Left hindlimb (tissue), 1 donor: ENCODE measurements around the gene SMARCC1.
"Not testable (repeated sequence)": the region's sequence is repeated elsewhere in the genome, so short reads cannot be mapped to it uniquely, and the experiment has no call there.

Source experiments
- DNase-seq: peaks from one replicate; pipeline ENCODE4 v3.0.0-alpha.2; 2018

The SMARCC1 gene

DNA sequence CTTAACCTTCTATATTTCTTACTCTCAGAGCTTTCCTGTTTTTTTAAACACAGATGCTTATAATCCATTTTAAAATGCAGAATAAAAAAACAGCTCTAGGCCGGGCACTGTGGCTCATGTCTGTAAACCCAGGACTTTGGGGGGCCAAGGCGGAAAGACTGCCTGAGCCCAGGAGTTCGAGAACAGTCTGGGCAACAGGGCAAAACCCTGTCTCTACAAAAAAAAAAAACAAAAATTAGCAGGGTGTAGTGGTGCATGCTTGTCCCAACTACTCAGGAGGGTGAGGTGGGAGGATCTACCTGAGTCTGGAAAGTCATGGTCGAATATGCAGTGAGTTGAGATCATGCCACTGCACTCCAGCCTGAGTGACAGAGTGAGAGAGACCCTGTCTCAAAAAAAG lies 15.5 kb downstream of the SMARCC1 start:
- no peak for DNase-seq

DNA sequence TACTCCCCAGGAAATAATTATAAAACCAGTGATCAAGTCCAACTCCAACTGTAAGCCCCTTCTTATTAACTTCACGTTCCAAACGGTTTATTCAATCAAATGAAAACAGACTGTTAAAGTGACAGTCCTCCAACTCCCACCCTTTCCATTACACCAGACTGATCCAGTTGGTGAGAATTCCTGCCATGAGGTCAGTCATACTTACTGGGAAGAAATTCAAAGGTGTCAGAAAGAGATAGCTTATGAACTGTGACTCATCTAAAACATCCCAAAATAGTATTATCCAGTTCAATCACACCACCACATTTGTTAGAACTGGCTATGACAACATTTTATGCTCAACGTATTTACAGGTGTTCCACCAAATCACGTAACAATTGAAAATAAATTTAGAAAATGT lies 19.5 kb downstream of the SMARCC1 start:
- DNase-seq = no peak

DNA sequence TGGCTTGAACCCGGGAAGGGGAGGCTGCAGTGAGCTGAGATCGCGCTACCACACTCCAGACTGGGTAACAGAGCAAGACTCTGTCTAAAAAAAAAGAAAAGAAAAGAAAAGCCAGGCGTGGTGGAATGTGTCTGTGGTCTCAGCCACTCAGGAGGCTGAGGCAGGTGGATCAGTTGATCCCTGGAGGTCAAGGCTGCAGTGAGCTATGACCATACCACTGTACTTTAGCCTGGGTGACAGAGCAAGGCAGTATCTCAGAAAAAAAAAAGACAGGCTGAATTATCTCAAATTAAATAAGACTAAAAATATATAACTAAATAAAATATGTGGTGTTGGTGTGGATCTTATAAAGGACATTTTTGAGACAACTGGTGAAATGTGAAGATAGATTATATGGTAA lies 20.6 kb downstream of the SMARCC1 start:
- DNase-seq = no peak

DNA sequence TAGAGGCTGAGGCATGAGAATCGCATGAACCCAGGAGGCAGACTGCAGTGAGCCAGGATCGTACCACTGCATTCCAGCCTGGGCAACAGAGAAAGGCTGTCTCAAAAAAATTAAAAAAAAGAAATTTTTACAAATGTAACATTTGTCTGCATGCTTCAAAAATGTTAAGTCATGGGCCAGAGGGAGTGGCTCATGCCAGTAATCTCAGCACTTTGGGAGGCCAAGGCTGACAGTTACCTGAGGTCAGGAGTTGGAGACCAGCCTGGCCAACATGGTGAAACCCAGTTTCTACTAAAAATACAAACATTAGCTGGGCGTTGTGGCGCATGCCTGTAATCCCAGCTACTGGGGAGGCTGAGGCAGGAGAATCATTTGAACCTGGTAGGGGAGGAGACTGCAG lies 21.5 kb downstream of the SMARCC1 start:
- not testable (repeated sequence) for DNase-seq

DNA sequence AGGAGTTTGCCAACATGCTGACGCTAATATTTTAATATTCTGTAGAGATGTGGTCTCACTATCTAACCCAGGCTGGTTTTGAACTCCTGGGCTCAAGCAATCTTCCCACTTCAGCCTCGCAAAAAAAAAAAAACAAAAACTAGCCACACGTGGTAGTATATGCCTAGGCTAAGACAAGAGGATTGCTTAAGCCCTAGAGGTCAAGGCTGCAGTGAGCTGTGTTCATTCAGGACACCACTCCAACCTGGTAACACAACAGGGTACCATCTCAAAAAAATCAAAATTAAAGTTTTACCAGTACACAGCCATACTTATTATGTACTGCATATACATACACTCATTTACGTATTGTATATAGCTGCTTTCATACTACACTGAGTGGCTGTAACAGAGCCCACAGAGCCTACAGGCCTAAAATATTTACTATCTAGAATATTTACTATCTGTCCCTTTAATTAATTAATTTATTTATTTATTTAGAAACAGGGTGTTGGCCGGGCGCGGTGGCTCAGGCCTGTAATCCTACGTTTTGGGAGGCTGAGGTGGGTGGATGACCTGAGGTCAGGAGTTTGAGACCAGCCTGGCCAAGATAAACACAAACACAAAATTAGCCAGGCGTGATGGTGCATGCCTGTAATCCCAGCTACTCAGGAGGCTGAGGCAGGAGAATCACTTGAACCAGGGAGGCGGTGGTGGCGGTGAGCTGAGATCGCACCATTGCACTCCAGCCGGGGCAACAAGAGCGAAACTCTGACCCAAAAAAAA lies 23.2 kb downstream of the SMARCC1 start:
- no peak for DNase-seq

DNA sequence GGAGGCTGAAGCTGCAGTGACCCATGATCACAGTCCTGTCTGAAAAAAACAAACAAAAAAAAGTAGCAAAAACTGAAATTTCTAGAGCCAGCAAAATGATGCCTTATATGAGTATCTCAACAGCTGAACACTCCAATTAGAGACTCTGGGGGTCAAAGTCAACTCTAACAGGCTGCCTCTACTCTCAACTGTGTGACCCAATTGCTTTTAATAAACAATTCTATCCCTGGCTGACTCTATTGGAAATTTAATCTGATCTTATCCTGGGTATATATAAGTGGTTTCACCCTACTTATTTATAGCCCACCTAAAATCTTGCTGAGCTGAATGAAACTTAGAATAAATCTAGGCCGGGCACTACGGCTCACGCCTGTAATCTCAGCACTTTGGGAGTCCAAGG lies 29.0 kb downstream of the SMARCC1 start:
- no peak for DNase-seq

DNA sequence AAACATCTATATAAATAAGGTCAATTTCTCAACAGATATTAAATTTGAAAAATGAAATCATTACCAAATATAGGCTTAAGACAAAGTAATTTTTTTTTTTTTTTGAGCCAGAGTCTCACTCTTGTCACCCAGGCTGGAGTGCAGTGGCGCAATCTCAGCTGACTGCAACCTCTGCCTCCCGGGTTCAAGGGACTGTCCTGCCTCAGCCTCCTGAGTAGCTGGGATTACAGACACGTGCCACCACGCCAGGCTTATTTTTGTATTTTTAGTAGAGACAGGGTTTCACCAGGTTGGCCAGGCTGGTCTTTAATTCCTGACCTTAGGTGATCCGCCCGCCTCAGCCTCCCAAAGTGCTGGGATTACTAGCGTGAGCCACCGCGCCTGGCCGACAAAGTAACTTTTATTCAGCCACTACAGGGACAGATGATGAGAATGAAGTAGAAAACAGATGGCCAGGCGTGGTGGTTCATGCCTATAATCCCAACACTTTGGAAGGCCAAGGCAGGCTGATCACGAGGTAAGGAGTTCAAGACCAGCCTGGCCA lies 30.8 kb downstream of the SMARCC1 start:
- not testable (repeated sequence) for DNase-seq

DNA sequence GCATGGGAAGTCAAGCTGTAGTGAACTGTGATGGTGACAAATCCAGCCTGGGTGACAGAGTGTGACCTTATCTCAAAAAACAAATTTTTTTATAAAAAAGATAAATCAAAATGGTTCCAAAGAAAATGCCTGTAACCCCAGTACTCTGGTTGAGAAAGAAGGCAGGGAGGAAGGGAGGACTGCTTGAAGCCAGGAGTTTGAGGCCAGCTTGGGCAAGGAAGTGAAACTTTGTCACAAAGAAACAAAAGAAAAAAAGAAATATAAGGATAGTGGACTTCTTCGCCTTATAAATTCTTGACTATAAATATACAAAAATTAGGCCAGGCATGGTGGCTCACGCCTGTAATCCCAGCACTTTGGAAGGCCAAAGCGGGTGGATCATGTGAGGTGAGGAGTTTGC lies 34.1 kb downstream of the SMARCC1 start:
- DNase-seq = no peak

DNA sequence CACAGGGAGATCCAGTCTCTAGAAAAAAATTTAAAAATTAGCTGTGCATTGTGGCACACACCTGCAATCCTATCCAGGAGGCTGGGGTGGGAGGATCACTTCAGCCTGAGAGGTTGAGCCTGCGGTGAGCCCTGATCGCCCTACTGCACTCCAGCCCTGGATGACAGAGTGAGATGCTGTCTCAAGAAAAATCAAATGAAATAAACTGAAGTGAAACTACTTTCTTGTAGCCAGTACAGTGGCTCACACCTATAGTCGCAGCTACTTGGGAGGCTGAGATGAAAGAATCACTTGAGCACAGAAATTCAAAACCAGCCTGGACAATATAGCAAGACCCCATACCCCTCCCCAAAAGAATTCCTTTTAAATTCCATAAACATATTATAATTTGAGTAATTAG lies 35.4 kb downstream of the SMARCC1 start:
- no peak for DNase-seq

DNA sequence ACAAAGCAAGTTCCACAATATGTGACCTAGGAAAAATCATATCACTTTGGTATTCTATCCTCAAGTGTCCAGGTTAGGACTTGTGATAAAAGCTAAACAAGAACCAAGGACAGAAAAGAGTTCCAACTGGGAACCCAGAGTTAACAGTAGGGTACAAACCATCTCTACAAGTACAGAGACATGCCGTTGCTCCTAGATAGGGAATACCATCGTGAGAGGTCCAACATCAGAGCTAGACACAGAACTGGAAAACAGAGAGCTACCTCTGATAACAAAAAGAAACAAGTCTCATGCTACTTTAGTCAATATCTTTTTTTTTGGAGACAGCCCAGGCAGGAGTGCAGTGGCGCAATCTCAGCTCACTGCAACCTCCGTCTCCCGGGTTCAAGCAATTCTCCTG lies 37.8 kb downstream of the SMARCC1 start:
- no peak for DNase-seq

DNA sequence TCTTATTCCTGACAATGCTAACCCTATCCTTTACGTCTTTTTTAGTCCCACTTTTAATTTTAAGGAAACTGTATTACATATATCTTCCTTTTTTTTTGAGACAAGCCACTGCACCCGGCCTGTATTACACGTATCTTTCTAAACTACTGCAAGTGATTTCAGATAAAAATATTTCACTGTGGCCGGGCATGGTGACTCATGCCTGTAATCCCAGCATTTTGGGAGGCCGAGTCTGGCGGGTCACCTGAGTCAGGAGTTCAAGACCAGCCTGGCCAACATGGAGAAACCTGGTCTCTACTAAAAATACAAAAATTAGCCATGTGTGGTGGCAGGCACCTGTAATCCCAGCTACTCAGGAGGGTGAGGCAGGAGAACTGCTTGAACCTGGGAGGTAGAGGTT lies 38.3 kb downstream of the SMARCC1 start:
- DNase-seq = not testable (repeated sequence)

DNA sequence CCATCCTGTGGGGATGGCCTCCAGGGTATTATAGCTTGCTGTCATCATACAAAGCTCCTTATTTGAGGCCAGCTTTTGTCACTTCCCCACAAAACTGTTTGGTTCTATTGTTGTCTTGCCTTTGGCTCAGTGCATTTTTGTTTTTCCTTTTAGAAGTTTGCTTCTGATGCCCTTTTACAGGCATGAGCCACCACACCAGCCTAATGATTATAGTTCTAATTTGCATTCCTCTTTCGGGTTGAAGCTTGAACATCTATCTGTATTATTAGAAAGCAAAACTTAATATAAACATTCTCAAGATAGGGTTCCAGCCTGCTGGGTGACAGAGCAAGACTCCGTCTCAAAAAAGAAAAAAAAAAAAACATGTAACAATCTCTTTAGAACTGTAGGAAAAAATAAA lies 39.8 kb downstream of the SMARCC1 start:
- DNase-seq = no peak

DNA sequence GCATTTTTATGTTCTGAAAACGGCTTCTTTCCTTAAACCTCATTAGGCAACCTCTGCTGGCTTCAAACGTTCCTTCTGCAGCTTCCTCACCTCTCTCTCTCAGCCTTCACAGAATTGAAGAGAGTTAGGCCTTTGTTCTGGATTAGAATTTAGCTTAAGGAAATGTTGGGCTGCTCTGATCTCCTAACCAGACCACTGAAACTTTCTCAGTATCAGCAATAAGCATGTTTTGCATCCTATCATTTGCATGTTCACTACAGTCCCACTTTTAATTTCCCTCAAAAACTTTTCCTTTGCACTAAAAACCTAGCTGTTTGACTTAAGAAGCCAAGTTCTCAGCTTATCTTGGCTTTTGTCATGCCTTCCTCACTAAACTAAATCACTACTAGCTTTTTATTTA lies 49.5 kb downstream of the SMARCC1 start:
- DNase-seq = no peak

DNA sequence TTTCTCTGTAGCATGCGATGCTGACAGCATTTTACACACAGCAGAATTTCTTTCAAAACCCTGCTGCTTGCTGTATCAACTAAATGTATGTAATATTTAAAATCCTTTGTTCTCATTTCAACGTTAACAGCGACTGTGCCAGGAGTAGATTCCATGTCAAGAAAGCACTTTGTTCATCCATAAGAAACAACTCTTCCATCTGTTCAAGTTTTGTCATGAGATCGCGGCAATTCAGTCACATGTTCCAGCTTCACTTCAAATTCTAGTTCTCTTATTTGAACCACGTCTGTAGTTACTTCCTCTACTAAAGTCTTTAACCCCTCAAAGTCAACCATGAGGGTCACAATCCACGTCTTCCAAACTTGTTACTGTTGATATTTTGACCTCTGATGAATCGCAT lies 50.6 kb downstream of the SMARCC1 start:
- no peak for DNase-seq

DNA sequence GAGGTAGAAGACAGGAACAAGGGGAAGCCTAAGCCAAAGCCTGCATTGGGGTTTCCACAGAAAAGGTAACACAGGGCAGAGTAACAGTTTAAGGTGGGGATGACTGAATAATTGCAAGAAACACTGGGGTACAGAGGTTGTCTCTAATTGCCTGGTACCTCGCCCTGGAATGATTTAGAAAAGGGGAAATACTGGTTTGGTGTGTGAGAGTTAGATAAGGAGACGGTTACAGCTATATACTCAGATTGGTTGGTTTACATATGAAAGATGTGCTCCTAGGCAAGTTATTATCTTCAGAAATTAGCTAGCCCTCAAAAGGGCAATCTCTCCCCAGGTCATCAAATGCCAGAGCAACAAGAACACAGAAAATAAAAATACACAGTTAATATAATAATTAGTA lies 58.8 kb downstream of the SMARCC1 start:
- no peak for DNase-seq

DNA sequence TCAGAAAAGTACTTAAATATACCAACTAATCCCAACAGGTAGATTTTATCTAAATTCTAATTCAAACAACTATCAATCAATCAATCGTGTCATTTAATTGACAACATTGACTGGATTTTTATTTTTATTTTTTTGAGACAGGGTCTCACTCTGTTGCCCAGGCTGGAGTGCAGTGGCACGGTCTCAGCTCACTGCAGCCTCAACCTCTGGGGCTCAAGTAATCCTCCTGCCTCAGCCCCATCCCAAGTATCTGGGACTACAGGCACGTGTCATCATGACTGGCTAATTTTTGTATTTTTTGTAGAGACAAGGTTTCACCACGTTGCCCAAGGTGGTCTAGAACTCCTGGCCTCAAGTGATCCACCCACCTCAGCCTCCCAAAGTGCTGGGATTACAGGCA lies 64.2 kb downstream of the SMARCC1 start:
- not testable (repeated sequence) for DNase-seq

DNA sequence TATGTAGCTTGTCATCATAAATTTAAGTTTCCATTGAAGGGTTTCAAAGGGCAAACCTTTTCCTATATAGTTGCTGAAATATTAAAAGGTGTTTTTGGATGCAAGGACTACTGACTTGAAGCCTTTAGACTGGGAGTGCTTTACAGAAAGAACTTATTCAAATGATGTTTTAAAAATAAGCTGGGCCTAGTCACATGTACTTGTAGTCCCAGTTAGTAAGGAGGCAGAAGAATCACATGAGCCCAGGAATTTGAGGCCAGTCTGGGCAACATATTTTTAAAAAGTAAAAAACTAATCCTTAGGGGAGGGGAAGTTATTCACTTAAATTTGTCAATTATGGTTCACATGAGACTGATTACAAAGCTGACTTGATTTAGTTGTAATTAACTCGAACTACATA lies 65.0 kb downstream of the SMARCC1 start:
- DNase-seq = no peak

DNA sequence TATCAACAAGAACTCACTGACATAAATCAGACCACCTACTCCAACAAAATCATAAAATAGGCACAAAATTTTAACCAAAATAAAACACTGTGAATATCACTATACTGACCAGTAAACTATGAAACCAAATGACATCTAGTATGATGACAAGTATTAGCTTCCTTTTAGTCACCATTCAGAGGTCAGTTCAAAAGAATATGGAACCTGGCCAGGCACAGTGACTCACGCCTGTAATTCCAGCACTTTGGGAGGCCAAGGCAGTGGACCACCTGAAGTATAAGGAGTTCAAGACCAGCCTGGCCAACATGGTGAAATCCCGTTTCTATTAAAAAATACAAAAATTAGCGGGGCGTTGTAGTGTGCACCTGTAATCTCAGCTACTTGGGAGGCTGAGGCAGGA lies 65.8 kb downstream of the SMARCC1 start:
- DNase-seq = no peak

DNA sequence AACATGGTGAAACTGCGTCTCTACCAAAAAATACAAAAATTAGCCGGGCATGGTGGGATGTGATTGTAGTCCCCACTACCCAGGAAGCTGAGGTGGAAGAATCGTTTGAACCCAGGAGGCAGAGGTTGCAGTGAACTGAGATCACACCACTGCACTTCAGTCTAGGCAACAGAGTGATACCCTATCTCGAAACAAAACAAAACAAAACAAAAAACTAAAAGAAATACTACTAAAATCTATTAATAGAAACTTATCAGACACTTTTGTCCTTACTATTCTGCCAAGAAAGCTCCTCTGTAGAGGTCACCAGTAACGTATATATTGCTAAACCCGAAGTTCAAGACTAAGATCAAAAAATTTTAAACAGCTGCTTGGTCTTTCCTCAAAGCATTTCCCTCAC lies 67.1 kb downstream of the SMARCC1 start:
- DNase-seq = no peak

DNA sequence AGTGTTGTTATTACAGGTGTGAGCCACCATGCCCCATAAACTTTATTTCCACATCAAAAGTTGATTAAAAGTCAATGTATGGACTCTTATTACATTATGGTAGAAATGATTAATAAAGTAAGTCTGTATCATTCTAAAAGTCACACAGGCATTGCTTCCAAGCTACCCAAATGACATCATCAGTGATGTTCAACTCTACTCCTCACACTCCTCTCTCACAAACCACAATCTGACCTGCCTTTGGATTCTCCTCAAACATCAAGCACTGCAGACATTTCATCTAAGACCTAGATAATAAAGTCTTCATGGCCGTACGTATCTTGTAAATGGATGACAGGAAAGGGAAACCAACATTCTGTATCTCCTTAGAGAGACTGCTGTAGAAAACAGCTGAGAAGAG lies 68.0 kb downstream of the SMARCC1 start:
- DNase-seq = no peak

DNA sequence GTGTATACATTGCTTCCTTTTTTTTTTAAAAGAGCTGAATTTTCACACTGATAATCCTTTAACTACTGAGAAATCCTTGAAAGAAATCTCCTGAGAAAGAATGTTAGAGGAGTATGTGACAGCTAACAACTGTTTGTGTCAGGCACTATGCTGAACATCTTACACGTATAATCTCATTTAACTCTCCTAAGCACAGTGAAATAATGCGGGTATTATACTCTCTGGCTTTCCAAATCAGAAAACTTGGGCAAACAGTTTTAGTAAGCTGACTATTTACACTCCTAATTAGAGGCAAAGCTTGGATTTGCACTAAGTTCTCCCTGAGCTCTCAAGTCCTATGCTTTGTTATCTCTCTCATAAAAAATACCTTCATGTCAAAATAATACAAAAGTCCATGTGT lies 69.3 kb downstream of the SMARCC1 start:
- no peak for DNase-seq

DNA sequence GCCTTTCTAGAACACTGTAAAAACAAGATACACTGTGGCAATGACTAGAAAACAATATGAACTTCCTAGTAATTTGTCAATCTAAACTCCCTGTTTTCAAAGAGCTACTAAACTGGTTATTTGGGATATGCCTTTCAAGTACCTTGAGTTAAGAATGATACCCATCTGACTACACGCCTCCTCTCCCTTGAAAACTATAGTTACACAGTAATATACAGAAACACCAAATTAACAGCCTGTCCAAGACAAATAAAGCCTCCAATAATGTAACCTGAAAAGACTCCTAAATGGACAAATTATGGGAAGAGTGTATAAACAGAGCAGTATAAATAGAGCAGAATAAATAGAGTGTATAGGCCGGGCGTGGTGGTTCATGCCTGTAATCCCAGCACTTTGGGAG lies 70.1 kb downstream of the SMARCC1 start:
- no peak for DNase-seq

DNA sequence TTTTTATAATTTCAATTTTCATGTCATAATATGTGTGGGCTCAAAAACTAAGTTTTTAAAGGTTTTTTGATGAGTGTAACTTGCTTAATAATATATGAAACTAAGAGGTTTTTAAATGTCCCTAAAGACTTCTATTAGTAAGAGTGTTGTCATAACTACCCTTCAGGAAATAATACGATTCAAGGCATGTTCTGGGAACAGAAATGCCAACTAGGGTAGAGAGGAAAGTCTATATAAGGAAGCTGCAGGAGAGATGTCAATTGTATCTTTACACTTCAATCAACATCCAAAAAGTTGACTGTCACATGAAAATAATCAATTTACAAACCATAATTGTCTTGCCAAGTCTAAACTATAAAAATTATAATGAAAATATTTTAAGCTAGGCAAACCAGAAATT lies 76.3 kb downstream of the SMARCC1 start:
- DNase-seq = no peak

DNA sequence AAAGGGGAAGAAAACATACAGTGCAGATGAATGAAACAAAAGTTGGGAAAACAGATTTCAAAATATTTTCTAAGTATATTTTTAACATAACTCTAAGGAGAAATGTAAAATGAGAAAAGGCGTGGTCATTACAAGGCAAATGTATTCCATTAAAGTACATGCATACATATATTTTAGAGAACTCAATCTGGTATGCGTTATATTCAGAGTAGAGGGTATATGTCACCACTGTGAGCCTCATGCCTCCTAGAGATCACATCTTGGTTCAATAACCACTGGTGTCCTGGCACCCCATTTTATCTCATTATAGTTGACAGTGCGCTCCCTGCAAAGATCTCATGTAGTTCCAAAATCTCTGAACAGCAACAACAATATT lies 77.5 kb downstream of the SMARCC1 start:
- DNase-seq = no peak

DNA sequence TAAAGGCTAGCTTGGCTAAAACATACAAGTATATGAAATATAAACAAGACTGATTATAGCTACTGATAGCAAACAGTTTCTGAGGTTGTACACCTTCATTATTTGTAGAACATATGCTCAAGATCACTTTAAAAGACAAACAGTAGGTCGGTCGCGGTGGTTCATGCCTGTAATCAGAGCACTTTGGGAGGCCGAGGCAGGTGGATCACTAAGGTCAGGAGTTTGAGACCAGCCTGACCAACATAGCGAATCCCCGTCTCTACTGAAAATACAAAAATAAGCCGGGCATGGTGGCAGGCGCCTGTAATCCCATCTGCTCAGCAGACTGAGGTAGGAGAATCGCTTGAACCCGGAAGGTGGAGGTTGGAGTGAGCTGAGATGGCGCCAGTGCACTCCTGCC lies 80.3 kb downstream of the SMARCC1 start:
- no peak for DNase-seq
